WTC11 (cell line): ENCODE data around the gene ZNF547. TPM values are rescaled to one million over a fixed set of nuclear protein-coding genes. Genes with fewer than 3 reads are reported as not detected.
A peak's percentile ranks its signal among the peaks of the same experiment; 100 is the strongest.

Experiments
- ATF2 ChIP-seq: sonication (generic); formaldehyde crosslinking; IDR thresholded peaks from 2 replicates; pipeline ENCODE4 v1.8.1; 2022; ENCODE audit warnings: low read depth, missing genetic modification reagents, borderline replicate concordance
- CDX4 ChIP-seq: fragments of 250-450 bp; sonication (Bioruptor Pico); IDR thresholded peaks from 2 replicates; pipeline ENCODE4 v1.9.0; 2021; ENCODE audit warnings: moderate library complexity, mild to moderate bottlenecking, inconsistent platforms, borderline replicate concordance
- CREB1 ChIP-seq: sonication (generic); formaldehyde crosslinking; IDR thresholded peaks from 2 replicates; pipeline ENCODE4 v1.8.0; 2023; ENCODE audit warnings: mild to moderate bottlenecking, missing genetic modification reagents
- E2F1 ChIP-seq: sonication (generic); formaldehyde crosslinking; IDR thresholded peaks from 2 replicates; pipeline ENCODE4 v1.8.0; 2022; ENCODE audit warnings: mild to moderate bottlenecking, missing genetic modification reagents
- GRHL2 ChIP-seq: fragments of 250-450 bp; sonication (Bioruptor Pico); IDR thresholded peaks from 2 replicates; pipeline ENCODE4 v1.8.0; 2022; ENCODE audit warnings: mild to moderate bottlenecking, moderate library complexity; ENCODE audit not compliant: insufficient replicate concordance, severe bottlenecking
- IRF2 ChIP-seq: sonication (generic); formaldehyde crosslinking; IDR thresholded peaks from 2 replicates; pipeline ENCODE4 v1.8.0; 2022; ENCODE audit warnings: low read depth, missing genetic modification reagents, borderline replicate concordance
- JAZF1 ChIP-seq: fragments of 250-450 bp; sonication (Bioruptor Pico); IDR thresholded peaks from 2 replicates; pipeline ENCODE4 v1.9.0; 2021; ENCODE audit warnings: moderate library complexity, mild to moderate bottlenecking, inconsistent platforms
- JUN ChIP-seq: sonication (generic); formaldehyde crosslinking; IDR thresholded peaks from 2 replicates; pipeline ENCODE4 v1.8.0; 2023; ENCODE audit warnings: mild to moderate bottlenecking, missing genetic modification reagents
- MXD4 ChIP-seq: fragments of 250-450 bp; sonication (Bioruptor Pico); IDR thresholded peaks from 2 replicates; pipeline ENCODE4 v1.8.0; 2021; ENCODE audit warnings: mild to moderate bottlenecking, moderate library complexity, borderline replicate concordance
- MYBL2 ChIP-seq: sonication (generic); formaldehyde crosslinking; IDR thresholded peaks from 2 replicates; pipeline ENCODE4 v1.8.1; 2023; ENCODE audit warnings: mild to moderate bottlenecking, moderate library complexity, missing genetic modification reagents
- NFYB ChIP-seq: sonication (generic); formaldehyde crosslinking; conservative IDR thresholded peaks from 2 replicates; pipeline ENCODE4 v1.8.0; 2022; ENCODE audit warnings: low read depth, missing genetic modification reagents
- OVOL2 ChIP-seq: fragments of 250-450 bp; sonication (Bioruptor Pico); IDR thresholded peaks from 2 replicates; pipeline ENCODE4 v1.9.0; 2021; ENCODE audit warnings: mild to moderate bottlenecking, borderline replicate concordance
- RORB ChIP-seq: fragments of 250-450 bp; sonication (Bioruptor Pico); IDR thresholded peaks from 2 replicates; pipeline ENCODE4 v1.9.0; 2021; ENCODE audit warnings: mild to moderate bottlenecking
- SOX15 ChIP-seq: fragments of 250-450 bp; sonication (Bioruptor Pico); IDR thresholded peaks from 2 replicates; pipeline ENCODE4 v1.9.0; 2021; ENCODE audit warnings: mild to moderate bottlenecking
- SP1 ChIP-seq: sonication (generic); formaldehyde crosslinking; conservative IDR thresholded peaks from 2 replicates; pipeline ENCODE4 v1.8.1; 2022; ENCODE audit warnings: missing genetic modification reagents
- TEAD1 ChIP-seq: sonication (generic); formaldehyde crosslinking; IDR thresholded peaks from 2 replicates; pipeline ENCODE4 v1.8.0; 2022; ENCODE audit warnings: mild to moderate bottlenecking, missing genetic modification reagents
- TP53 ChIP-seq: sonication (generic); formaldehyde crosslinking; IDR thresholded peaks from 2 replicates; pipeline ENCODE4 v1.8.1; 2023; ENCODE audit warnings: mild to moderate bottlenecking, missing genetic modification reagents
- USF1 ChIP-seq: sonication (generic); formaldehyde crosslinking; IDR thresholded peaks from 2 replicates; pipeline ENCODE4 v1.8.0; 2022; ENCODE audit warnings: mild to moderate bottlenecking, missing genetic modification reagents
- ZBTB21 ChIP-seq: sonication (generic); formaldehyde crosslinking; IDR thresholded peaks from 2 replicates; pipeline ENCODE4 v1.8.1; 2023; ENCODE audit warnings: mild to moderate bottlenecking, missing genetic modification reagents, borderline replicate concordance
- ZNF121 ChIP-seq: sonication (generic); formaldehyde crosslinking; IDR thresholded peaks from 2 replicates; pipeline ENCODE4 v1.8.0; 2023; ENCODE audit warnings: missing genetic modification reagents
- ZNF219 ChIP-seq: sonication (generic); formaldehyde crosslinking; IDR thresholded peaks from 2 replicates; pipeline ENCODE4 v1.8.0; 2023; ENCODE audit warnings: missing genetic modification reagents, mild to moderate bottlenecking, borderline replicate concordance
- ZNF232 ChIP-seq: sonication (generic); formaldehyde crosslinking; IDR thresholded peaks from 2 replicates; pipeline ENCODE4 v1.8.0; 2022; ENCODE audit warnings: mild to moderate bottlenecking, missing genetic modification reagents
- ZNF263 ChIP-seq: sonication (generic); formaldehyde crosslinking; IDR thresholded peaks from 2 replicates; pipeline ENCODE4 v1.8.1; 2022; ENCODE audit warnings: low read depth, mild to moderate bottlenecking, moderate library complexity, missing genetic modification reagents
- ZNF671 ChIP-seq: fragments of 250-450 bp; sonication (Bioruptor Pico); IDR thresholded peaks from 2 replicates; pipeline ENCODE4 v1.8.0; 2021; ENCODE audit warnings: mild to moderate bottlenecking
- total RNA-seq: library from RNA; stranded (reverse); gene quantifications from 3 replicates; pipeline ENCODE4 v1.2.3, GENCODE V29; 2021
- TF ChIP-seq, protein P1 (sequence below): sonication (generic); formaldehyde crosslinking; conservative IDR thresholded peaks from 2 replicates; pipeline ENCODE4 v1.8.1; 2022; ENCODE audit warnings: mild to moderate bottlenecking, missing genetic modification reagents
- TF ChIP-seq, protein P2 (sequence below): sonication (generic); formaldehyde crosslinking; IDR thresholded peaks from 2 replicates; pipeline ENCODE4 v1.8.1; 2023; ENCODE audit warnings: mild to moderate bottlenecking, moderate library complexity, missing genetic modification reagents
- TF ChIP-seq, protein P3 (sequence below): sonication (generic); formaldehyde crosslinking; IDR thresholded peaks from 2 replicates; pipeline ENCODE4 v1.8.0; 2022; ENCODE audit warnings: mild to moderate bottlenecking, missing genetic modification reagents
- TF ChIP-seq, protein P4 (sequence below): sonication (generic); formaldehyde crosslinking; IDR thresholded peaks from 2 replicates; pipeline ENCODE4 v1.8.1; 2022; ENCODE audit warnings: mild to moderate bottlenecking, missing genetic modification reagents, moderate library complexity, borderline replicate concordance
- TF ChIP-seq, protein P5 (sequence below): sonication (generic); formaldehyde crosslinking; IDR thresholded peaks from 2 replicates; pipeline ENCODE4 v1.8.0; 2022; ENCODE audit warnings: mild to moderate bottlenecking, missing genetic modification reagents
- TF ChIP-seq, protein P6 (sequence below): sonication (generic); formaldehyde crosslinking; IDR thresholded peaks from 2 replicates; pipeline ENCODE4 v1.8.1; 2022; ENCODE audit warnings: mild to moderate bottlenecking, moderate library complexity, missing genetic modification reagents

ZNF547 gene
- total RNA-seq, 1 experiment from 2014 or later: 2.3 TPM

DNA sequence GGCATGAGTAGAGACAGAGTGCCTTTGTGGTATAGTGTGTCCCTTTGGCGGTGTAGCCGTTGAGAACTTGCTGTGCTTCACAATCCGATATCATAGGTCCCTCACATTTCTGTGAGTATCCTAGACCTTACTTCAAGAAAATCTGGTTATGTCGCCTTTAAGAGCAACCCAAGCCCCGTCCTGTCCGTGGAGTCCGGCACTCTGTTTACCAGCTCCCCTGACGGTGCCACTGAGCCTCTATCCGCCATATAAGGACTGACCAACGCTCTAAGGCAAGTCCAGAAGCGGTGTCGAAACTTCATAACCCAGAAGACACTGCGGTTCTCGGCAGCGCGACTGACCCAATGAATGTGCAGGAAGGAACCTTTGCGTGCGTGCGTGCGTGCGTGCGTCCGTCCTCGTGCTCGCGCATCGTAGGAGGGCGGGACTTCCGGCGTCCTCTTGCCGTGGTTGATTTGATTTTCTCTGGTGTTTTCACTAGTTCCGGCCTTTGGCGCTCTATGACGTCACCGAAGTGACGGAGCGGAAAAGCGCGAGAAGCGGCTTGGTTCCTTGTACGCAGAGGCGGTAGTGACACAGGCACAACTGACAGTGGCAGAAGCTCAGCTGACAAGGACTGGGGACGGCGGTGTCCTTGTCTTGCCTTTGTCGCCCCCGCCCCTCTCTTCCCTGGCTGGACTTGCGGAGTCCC lies at the start of gene ZNF547, which contains the start of gene TRAPPC2B (continued):
- TF ChIP-seq ATF2 (CRISPR knock-in tag): no peak
- no peak for TF ChIP-seq TEAD1 (CRISPR knock-in tag)
- peak; percentile 76 for TF ChIP-seq NFYB (CRISPR knock-in tag)
- no peak for TF ChIP-seq MXD4 (CRISPR knock-in tag)
- peak; percentile 100 for TF ChIP-seq ZBTB21 (CRISPR knock-in tag)
- TF ChIP-seq SOX15 (CRISPR knock-in tag): no peak
- TF ChIP-seq IRF2 (CRISPR knock-in tag): no peak
- TF ChIP-seq TP53 (CRISPR knock-in tag): no peak
- no peak for TF ChIP-seq JAZF1 (CRISPR knock-in tag)
- no peak for TF ChIP-seq OVOL2 (CRISPR knock-in tag)
- TF ChIP-seq RORB (CRISPR knock-in tag): no peak
- TF ChIP-seq MYBL2 (CRISPR knock-in tag): peak; percentile 58; the same call in 1 of the 2 replicates
- TF ChIP-seq, protein P1, sequence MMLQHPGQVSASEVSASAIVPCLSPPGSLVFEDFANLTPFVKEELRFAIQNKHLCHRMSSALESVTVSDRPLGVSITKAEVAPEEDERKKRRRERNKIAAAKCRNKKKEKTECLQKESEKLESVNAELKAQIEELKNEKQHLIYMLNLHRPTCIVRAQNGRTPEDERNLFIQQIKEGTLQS (CRISPR knock-in tag): no peak
- TF ChIP-seq SP1 (CRISPR knock-in tag): peak; percentile 89
- no peak for TF ChIP-seq GRHL2 (CRISPR knock-in tag)
- TF ChIP-seq, protein P2, sequence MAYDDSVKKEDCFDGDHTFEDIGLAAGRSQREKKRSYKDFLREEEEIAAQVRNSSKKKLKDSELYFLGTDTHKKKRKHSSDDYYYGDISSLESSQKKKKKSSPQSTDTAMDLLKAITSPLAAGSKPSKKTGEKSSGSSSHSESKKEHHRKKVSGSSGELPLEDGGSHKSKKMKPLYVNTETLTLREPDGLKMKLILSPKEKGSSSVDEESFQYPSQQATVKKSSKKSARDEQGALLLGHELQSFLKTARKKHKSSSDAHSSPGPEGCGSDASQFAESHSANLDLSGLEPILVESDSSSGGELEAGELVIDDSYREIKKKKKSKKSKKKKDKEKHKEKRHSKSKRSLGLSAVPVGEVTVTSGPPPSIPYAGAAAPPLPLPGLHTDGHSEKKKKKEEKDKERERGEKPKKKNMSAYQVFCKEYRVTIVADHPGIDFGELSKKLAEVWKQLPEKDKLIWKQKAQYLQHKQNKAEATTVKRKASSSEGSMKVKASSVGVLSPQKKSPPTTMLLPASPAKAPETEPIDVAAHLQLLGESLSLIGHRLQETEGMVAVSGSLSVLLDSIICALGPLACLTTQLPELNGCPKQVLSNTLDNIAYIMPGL (CRISPR knock-in tag): no peak
- peak; percentile 69; the same call in 1 of the 2 replicates for TF ChIP-seq CREB1 (CRISPR knock-in tag)
- no peak for TF ChIP-seq JUN
- TF ChIP-seq ZNF232 (CRISPR knock-in tag): no peak
- TF ChIP-seq, protein P3, sequence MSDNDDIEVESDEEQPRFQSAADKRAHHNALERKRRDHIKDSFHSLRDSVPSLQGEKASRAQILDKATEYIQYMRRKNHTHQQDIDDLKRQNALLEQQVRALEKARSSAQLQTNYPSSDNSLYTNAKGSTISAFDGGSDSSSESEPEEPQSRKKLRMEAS (CRISPR knock-in tag): peak; percentile 82
- no peak for TF ChIP-seq ZNF263 (CRISPR knock-in tag)
- no peak for TF ChIP-seq ZNF219 (CRISPR knock-in tag)
- no peak for TF ChIP-seq E2F1 (CRISPR knock-in tag)
- TF ChIP-seq, protein P4, sequence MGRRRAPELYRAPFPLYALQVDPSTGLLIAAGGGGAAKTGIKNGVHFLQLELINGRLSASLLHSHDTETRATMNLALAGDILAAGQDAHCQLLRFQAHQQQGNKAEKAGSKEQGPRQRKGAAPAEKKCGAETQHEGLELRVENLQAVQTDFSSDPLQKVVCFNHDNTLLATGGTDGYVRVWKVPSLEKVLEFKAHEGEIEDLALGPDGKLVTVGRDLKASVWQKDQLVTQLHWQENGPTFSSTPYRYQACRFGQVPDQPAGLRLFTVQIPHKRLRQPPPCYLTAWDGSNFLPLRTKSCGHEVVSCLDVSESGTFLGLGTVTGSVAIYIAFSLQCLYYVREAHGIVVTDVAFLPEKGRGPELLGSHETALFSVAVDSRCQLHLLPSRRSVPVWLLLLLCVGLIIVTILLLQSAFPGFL: no peak
- TF ChIP-seq, protein P5, sequence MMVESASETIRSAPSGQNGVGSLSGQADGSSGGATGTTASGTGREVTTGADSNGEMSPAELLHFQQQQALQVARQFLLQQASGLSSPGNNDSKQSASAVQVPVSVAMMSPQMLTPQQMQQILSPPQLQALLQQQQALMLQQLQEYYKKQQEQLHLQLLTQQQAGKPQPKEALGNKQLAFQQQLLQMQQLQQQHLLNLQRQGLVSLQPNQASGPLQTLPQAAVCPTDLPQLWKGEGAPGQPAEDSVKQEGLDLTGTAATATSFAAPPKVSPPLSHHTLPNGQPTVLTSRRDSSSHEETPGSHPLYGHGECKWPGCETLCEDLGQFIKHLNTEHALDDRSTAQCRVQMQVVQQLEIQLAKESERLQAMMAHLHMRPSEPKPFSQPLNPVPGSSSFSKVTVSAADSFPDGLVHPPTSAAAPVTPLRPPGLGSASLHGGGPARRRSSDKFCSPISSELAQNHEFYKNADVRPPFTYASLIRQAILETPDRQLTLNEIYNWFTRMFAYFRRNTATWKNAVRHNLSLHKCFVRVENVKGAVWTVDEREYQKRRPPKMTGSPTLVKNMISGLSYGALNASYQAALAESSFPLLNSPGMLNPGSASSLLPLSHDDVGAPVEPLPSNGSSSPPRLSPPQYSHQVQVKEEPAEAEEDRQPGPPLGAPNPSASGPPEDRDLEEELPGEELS (CRISPR knock-in tag): 0 out of 2 replicates have a peak, but pooled peaks have one; percentile 45
- TF ChIP-seq ZNF121: no peak
- TF ChIP-seq CDX4 (CRISPR knock-in tag): no peak
- TF ChIP-seq, protein P6, sequence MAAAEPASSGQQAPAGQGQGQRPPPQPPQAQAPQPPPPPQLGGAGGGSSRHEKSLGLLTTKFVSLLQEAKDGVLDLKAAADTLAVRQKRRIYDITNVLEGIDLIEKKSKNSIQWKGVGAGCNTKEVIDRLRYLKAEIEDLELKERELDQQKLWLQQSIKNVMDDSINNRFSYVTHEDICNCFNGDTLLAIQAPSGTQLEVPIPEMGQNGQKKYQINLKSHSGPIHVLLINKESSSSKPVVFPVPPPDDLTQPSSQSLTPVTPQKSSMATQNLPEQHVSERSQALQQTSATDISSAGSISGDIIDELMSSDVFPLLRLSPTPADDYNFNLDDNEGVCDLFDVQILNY: peak; percentile 26; the same call in 1 of the 2 replicates
- 0 out of 2 replicates have a peak, but pooled peaks have one; percentile 22 for TF ChIP-seq USF1
- no peak for TF ChIP-seq ZNF671 (CRISPR knock-in tag)
